ENCODE measurements around the gene PPP1R26.

DNA sequence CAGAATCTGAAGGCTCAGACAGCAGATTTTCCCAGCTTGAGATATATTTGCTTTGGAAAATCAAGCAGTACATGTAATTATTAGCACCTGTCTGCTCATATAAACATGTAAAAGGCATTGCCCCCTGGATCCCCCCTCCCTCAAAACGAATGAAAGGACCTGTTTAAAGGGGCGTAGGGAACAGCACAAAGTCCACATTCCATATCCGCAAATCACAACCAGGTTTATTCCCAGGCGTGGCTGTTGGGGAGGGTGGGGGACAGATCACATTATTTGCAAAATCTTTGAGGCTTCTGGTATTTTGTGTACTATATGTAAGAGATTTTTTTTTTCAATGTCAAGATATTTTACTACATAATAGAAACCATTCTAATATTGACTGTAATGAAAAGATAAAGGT lies 12.2 kb downstream of the PPP1R26 start:
- TF ChIP-seq, protein P1, sequence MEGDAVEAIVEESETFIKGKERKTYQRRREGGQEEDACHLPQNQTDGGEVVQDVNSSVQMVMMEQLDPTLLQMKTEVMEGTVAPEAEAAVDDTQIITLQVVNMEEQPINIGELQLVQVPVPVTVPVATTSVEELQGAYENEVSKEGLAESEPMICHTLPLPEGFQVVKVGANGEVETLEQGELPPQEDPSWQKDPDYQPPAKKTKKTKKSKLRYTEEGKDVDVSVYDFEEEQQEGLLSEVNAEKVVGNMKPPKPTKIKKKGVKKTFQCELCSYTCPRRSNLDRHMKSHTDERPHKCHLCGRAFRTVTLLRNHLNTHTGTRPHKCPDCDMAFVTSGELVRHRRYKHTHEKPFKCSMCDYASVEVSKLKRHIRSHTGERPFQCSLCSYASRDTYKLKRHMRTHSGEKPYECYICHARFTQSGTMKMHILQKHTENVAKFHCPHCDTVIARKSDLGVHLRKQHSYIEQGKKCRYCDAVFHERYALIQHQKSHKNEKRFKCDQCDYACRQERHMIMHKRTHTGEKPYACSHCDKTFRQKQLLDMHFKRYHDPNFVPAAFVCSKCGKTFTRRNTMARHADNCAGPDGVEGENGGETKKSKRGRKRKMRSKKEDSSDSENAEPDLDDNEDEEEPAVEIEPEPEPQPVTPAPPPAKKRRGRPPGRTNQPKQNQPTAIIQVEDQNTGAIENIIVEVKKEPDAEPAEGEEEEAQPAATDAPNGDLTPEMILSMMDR (IDR thresholded peaks at IDR 0.05) = no peak
- no peak for TF ChIP-seq EZH2phosphoT487 (IDR thresholded peaks at IDR 0.05)
